Activated CD4-positive, CD25-positive, alpha-beta regulatory T cell treated with anti-CD3 and anti-CD28 coated beads, Interleukin-2, amount 50 U/mL, for 72 hours (primary cell): Measurements from ENCODE around the gene C6orf58.

Source experiments
- DNase-seq: peaks from one replicate; pipeline ENCODE4 v3.0.0; 2021

Gene C6orf58

GRCh38 chr6:127576874-127577273 is at the start of gene C6orf58:
TSS of gene C6orf58 (plus strand) at chr6:127577174. CDS start at chr6:127577186, 12 bp downstream.
- DNase-seq = no peak

DNA sequence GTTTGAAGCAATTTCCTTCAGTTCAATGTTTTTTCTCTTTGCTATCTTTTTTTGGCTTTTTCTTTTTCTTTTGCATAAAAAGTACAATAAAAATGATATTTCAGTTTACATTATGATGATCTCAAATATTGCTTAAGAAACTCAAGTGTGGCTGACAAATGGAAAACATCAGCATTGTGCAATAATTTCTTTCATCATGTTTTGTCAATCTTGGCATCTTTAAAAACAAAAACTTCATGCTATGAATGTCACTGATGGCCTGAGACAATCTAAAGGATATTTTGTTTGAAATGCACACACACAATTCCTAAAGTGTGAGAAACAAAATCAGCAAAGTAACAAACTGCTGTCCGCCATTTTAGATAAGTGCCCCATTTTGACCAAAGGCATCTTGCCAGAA is 44.0 kb upstream of the C6orf58 start:
- DNase-seq = no peak

GRCh38 chr6:127533736-127534135 is 43.2 kb upstream of the C6orf58 start:
- no peak for DNase-seq

DNA sequence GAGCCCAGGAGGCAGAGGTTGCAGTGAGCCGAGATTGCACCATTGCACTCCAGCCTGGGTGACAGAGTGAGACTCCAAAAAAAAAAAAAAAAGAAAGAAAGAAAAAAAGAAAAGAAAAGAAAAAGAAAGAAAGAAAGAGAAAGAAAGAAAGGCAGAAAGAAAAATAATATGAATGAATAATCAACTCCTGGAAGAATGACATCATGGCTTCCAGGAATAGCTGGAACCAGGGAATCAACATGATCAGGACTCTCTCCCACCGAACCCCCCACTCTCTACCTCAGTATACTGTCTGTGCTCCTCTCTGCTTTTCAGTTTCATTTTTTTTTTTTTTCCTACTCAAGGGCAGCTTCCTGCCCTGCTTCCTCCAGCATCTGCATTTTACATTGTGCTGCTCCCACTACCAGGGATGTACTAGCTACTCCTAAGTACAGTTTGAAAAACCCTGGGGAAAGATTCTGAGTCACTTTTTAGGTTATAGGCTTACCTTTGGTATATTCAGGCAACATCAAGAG is 38.2 kb upstream of the C6orf58 start:
- DNase-seq = no peak

GRCh38 chr6:127539272-127539671 is 37.7 kb upstream of the C6orf58 start:
- no peak for DNase-seq

DNA sequence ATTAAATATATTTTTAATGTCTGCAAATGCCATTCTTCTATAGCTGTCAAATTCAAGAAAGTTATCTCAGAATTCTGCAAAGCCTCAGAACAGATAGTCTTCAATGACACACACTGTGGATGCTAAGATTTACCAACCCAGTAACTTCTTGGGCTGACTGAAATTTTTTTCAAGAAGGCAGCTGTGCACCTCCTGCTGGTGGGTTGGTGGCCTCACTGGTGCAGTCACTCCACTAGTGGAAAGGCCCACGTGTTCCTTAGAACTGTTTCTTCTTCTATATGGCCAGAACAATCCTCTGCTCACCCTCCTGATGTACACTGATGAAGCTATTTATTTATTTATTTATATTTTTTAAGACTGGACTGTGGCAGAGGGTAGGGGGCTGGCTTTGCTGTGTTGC is 29.8 kb upstream of the C6orf58 start:
- DNase-seq = no peak

DNA sequence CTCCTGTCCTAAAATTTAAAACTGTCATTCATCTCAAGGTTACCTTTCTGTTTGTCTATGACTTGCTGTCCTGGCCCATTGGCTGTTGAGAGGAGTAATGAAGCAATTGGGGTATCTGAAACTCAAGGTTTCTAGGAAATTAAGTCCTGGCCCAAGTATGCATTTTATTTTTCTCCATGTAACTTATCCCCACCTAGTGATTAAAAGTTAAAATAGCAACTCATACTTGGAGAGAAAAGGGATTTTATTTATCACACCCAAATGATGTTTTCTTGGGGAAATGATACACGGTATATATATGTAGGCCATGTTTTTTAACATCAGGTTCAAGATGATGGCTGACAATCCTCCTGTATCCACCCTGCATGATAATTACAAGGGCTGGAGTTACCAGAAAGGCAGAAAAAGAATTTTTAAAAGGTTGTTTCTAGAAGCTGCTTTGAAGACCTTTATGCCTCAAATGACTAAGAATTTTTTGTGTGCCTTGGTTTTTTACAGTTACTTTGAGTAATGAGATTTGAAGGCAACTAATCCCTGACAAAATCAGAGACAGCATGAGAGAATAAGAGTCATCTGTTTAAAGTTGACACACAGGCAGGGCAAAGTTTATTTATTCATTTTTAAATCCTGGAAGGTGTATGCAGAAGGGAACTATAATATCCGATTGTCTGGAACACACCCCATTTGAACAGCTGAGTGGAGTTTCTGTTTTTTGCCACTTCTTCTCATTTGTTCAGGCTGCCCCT is 28.9 kb upstream of the C6orf58 start:
- DNase-seq = no peak

DNA sequence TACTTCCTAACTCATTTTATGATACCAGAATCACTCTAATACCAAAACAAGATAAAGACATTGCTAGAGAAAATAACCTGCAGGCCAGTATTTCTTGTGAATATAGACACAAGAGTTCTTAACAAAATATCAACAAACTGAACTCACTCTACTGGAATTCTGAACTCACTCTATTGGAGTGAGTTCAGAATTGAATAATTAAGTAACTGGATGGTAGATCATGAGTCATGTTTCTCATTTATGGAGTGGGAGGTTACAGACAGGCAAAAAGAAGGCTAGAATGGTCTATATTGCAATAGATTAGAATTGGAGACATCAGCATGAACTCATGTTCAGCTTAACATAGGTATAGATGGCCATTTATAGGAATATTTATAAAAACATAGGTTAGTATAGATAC is 26.6 kb upstream of the C6orf58 start:
- no peak for DNase-seq

- DNase-seq = no peak
Measured at GRCh38 chr6:127554435-127555006, 22.5 kb upstream of the C6orf58 start.

DNA sequence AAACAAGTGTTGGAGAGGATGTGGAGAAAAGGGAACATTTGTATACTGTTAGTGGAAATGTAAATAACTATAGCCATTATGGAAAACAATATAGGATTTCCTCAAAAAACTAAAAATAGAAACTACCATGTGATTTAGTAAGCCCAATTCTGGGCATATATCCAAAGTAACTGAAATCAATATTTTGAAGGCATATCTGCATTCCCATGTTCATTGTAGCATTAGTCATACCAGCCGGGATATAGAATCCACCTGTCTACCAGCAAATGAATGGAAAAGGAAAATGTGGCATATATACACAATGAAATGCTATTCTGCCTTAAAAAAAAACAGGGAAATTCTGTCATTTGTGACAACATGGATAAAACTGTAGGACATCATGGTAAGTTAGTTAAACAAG is 15.3 kb upstream of the C6orf58 start:
- no peak for DNase-seq

DNA sequence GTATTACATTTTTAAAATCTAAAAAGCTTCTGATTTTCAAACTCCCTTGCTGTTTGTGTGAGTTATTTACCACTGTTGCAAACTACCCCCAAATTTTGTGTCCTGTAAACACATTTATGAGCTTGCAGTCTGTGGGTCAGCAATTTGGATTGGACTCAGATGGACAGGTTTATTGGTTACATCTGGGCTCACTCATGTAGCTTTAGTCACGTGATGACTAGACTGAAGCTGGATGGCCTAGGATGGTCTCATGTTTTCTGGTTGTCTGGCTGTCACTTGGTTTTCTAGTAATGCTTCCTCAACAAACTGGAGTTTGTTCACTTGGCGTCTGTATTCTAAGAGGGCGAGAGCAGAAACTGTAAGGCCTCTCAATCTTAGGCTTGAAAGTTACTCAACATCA is 12.2 kb upstream of the C6orf58 start:
- DNase-seq = no peak

DNA sequence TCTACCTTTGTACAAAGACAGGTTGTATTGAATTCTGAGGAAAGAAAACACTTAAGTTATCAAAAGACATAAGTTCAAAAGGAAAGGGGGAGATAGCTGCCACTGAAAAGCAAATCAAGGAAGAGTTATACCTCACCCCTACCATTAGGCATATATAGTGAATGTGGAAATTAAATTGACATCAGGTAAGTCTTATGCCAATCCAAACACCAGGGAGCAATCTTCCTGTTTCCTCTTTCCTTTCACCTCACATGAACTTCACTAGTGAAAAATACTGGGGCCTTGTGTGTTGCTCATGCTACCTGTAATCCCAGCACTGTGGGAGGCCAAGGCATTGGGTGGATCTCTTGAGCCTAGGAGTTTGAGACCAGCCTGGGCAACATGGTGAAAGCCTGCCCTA is 10.9 kb upstream of the C6orf58 start:
- DNase-seq = no peak

DNA sequence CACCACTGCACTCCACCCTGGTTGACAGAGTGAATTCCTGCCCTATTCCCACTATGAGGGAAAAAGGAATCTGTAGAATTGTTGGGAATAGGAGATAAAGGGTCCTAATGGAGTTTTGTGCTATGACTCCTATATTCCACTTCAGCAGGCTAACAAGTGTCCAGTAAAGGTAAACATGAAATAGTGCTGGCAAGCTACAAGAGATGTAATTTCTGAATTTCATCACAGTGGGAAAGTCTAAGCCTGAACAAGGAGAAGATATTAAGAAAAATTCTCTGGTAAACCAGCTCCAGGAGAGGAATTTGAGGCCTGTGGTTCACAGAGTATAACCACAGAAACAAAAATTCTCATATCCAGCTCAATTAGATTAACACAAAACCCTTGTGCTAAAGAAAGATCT is 10.3 kb upstream of the C6orf58 start:
- DNase-seq = no peak

DNA sequence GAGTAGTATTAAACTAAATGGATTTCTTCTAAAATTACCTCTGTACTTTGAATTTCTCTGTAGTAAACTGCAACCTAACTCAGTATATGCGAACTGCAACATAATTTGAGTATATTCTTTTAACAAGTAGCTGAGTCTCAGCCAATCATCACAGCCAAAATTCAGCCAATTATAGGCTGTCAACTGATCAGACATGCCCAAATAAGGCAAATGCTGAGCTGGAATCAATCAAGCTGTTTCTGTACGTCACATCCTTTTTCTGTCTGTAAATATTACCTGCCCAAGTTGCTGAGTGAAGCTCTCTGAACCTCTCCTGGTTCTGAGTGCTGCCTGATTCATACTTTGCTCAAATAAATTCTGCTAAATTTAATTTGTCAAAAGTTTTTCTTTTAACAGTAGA is 9.5 kb upstream of the C6orf58 start:
- no peak for DNase-seq

DNA sequence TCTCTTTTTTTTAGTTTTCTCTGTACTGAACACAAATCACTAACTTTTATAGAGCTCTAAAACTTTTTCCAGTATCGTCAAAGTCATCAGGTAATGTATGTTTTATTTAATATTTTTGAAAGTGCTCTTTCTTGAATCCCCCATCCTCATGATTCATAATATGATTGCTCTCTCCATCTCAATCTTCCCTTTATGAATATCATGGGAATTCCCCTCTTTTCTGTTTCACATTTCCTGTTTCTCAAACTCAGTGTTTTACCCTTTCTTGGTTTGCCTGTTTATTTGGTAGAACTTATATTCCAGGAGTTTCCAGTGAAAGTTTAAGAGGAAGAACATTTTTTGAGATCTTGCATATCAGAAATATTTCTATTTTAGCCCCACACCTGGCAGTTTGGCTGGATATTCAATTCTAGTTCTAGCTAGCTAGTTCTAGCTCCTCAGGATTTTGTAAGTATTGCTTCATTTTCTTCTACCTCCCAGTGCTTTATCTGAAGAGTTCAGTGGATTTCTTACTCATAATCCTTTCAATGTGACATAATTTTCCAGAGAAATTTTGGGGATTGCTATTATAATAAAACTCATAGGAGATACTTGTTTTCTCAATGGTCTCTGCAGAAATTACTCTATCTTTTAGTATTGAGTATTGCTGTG is 6.1 kb upstream of the C6orf58 start:
- no peak for DNase-seq

DNA sequence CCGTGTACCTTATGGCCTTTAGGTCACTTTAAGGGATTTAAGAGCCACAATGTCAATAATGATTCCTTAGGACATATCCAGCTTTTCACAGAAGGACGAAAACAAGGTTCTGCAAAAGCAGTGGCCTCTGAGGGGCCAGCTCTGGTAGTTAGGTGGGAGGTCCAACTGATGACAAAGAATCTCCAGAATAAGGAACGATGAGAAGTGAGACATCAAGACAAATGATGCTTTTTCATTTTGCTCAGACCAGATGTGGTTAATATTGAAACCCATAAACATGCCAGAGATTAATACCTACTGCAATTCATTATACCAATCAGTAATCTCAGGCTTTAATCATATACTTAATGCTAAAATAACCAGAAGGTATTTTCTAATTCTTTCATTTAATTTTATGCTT is 1.9 kb downstream of the C6orf58 start:
- no peak for DNase-seq

- no peak for DNase-seq
Measured at GRCh38 chr6:127581576-127581975, 4.6 kb downstream of the C6orf58 start.

- no peak for DNase-seq
Measured at GRCh38 chr6:127582777-127583462, 5.9 kb downstream of the C6orf58 start.

DNA sequence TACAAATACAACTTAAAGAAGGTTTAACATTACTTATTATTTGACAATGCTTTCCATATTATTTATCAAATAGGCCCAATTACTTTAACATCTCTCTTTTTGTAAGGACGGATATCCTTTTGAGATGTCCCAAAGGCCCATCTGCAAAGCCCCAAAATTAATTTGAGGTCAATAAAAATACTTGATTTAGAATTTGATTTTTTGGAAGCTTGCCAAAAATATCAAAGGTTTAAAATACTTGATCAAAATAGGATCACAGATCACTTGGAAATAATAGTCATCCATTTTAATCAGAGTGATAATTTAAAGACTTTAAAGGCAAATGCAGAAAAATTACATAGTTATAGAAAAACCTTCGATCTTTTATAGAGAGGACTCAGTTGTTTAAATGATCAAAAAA is 8.1 kb downstream of the C6orf58 start:
- DNase-seq = no peak

DNA sequence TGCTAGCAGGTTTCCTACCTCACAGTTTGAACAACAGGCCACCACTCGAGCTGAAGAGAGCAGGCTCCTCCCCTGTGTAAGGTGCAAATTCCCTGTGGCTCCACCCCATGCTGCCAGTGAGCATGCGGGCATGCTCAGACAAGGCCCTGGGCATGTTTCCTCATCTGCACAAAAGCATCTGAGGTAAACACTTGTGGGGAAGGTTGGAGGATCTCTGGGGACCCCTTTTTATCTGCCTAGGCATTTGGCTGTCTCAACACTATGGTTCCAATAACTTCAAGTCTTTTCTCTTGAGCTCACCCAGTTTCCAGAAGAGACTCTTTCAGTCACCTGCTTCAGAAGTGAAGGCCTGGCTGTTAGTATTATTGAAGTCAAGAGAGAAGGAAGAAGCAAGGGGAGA is 9.4 kb downstream of the C6orf58 start:
- no peak for DNase-seq

- no peak for DNase-seq
Measured at GRCh38 chr6:127587875-127588274, 10.9 kb downstream of the C6orf58 start.

GRCh38 chr6:127589135-127589534 is 12.2 kb downstream of the C6orf58 start:
- DNase-seq = no peak

DNA sequence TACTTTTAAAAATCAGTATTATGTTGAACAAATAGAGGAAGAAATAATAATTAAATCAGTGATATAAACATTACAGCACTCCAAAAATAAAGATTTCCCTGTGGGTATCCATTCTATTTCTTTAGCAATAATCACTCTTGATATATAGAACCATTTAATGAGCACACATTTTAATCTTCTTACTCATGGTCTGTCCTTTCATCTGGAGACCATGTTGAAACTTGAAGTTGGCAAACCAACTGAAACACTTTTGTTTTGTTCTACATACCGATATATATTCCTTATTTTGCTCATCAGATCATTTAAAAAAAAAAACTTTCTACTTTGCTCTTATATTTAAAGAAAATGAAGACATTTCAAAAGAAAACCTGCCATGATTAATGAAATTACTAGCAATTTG is 13.4 kb downstream of the C6orf58 start:
- DNase-seq = no peak

DNA sequence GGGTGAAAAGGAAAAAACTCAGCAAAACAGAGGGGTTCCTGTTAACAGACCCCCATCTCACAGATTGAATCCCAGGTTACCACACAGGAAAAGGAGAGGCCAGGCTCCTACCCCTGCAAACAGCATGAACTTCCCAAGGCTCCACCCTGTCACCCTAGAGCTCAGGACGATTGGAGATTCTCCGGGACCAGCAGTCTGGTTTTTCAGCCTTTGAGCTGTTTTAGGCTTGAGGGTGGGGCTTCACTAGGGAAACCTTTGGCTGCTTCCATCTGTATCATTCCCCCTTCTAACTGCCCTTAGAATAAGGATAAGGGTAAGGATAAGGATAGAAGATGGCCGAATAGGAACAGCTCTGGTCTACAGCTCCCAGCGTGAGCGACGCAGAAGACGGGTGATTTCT is 16.0 kb downstream of the C6orf58 start:
- no peak for DNase-seq
